Kidney (tissue), 14 donors: ENCODE data around the gene SLC7A14. TPM values are rescaled to one million over a fixed set of nuclear protein-coding genes. Genes with fewer than 3 reads are reported as not detected.

Source experiments
- DNase-seq, 5 donors: peaks; one replicate each; pipeline ENCODE4 v3.0.0-alpha.2; 2013 to 2020
- FAIRE-seq: peaks from 2 replicates; lab custom pipeline; 2012; peaks lifted over from hg19 to GRCh38; lab: Jason Lieb, UNC
- H3K27ac ChIP-seq, 2 donors: one replicate each; pipeline ENCODE4 v1.7.0; 2013; ENCODE audit warnings: low read depth in 2 of 2, low read length in 2 of 2, inconsistent platforms in 1 of 2
- H3K27me3 ChIP-seq: one replicate; pipeline ENCODE4 v1.7.1; 2013; ENCODE audit warnings: low read length, inconsistent platforms; ENCODE audit not compliant: control insufficient read depth, insufficient read depth
- H3K36me3 ChIP-seq, 3 donors: one replicate each; pipeline versions ENCODE4 v1.7.0 to v1.7.1; 2013; ENCODE audit warnings: low read length in 3 of 3, control low read depth in 1 of 3, inconsistent platforms in 1 of 3; ENCODE audit not compliant: insufficient read depth in 3 of 3, control insufficient read depth in 2 of 3
- H3K4me1 ChIP-seq, 3 donors: one replicate each; pipeline versions ENCODE4 v1.7.0 to v1.7.1; 2013; ENCODE audit warnings: low read length in 3 of 3, inconsistent platforms in 1 of 3, low read depth in 1 of 3; ENCODE audit not compliant: control insufficient read depth in 2 of 3, insufficient read depth in 2 of 3
- H3K4me3 ChIP-seq, 3 donors: one replicate each; pipeline versions ENCODE4 v1.7.0 to v1.8.1; 2013; ENCODE audit warnings: low read length in 3 of 3, control low read depth in 1 of 3, inconsistent platforms in 1 of 3
- H3K9ac ChIP-seq, 3 donors: one replicate each; pipeline versions ENCODE4 v1.7.0 to v1.7.1; 2013; ENCODE audit warnings: low read length in 3 of 3, control low read depth in 1 of 3, inconsistent platforms in 1 of 3
- H3K9me3 ChIP-seq, 3 donors: one replicate each; pipeline versions ENCODE4 v1.7.0 to v1.7.1; 2013; ENCODE audit warnings: low read length in 3 of 3, control low read depth in 1 of 3, inconsistent platforms in 1 of 3; ENCODE audit not compliant: control insufficient read depth in 2 of 3, insufficient read depth in 1 of 3
- CTCF ChIP-seq: IDR thresholded peaks from 3 replicates; pipeline ENCODE4 v1.5.1; 2012; ENCODE audit warnings: mild to moderate bottlenecking, moderate library complexity, borderline replicate concordance; ENCODE audit not compliant: insufficient read depth; ENCODE audit errors: extremely low read depth
- intact Hi-C: fragments of 100-400 bp; cut with DNase I; formaldehyde crosslinking; loops from one replicate; pipeline ENCODE4 v1.11.1; 2022
- polyA plus RNA-seq: library from polyadenylated mRNA; stranded (reverse); fragments of 350-450 nt; fragmentation: Illumina TruSeq; extraction: RNeasy Lipid Tissue Mini Kit (QIAGEN cat#74804); gene quantifications from one replicate; pipeline ENCODE4 v1.2.3, GENCODE V29; 2014; ENCODE audit warnings: low read depth, low replicate concordance; ENCODE audit not compliant: insufficient read depth
- total RNA-seq: library from RNA; stranded (reverse); fragmentation: NEBNext Ultra II Directional; extraction: Animal tissue kit (Norgen Biotek cat#: 25700); gene quantifications from one replicate; pipeline ENCODE4 v1.2.1, GENCODE V29; 2021
- donor health status: control.
- donor health status: control.
- donor health status: control.
- donor health status: control.
- donor health status: control.
- donor health status: DM: yes; HTN: yes; CAD: no.
- donor health status: Normal renal cell carcinoma (clear cell type).

SLC7A14 gene
- total and polyA plus RNA-seq, 2 donors from 2014 or later, result 0.04 TPM; not detected in 1

- no peak for TF ChIP-seq CTCF
- Histone ChIP-seq H3K4me3 (no peak overlapping the region), H3K36me3 (no peaks in the 10 kb centered on the region), H3K27ac (no peak overlapping the region), H3K27me3 (no peaks in the 10 kb centered on the region), H3K9me3 (no peaks in the 10 kb centered on the region), H3K4me1 (no peaks in the 10 kb centered on the region), H3K9ac (no peak overlapping the region)
- FAIRE-seq (no peak), DNase-seq (peak in 1 of 5 donors; percentile 68)
- intact Hi-C loops, result no loop called here
These were observed 131.4 kb downstream of the SLC7A14 start for GRCh38 chr3:170454509-170454908.

GRCh38 chr3:170450039-170450438, 135.8 kb downstream of the SLC7A14 start:
- no peak for TF ChIP-seq CTCF
- H3K4me3 ChIP-seq, result no peak overlapping the region
- intact Hi-C loops, result no loop called here
- no peaks in the 10 kb centered on the region for H3K4me1 ChIP-seq
- no peak overlapping the region for H3K9ac ChIP-seq
- H3K9me3 ChIP-seq, result no peaks in the 10 kb centered on the region
- FAIRE-seq, result no peak
- no peaks in the 10 kb centered on the region for H3K36me3 ChIP-seq
- no peak overlapping the region for H3K27ac ChIP-seq
- no peaks in the 10 kb centered on the region for H3K27me3 ChIP-seq
- DNase-seq, result no peak

GRCh38 chr3:170448584-170448983, 137.3 kb downstream of the SLC7A14 start:
- no peak overlapping the region for H3K4me3 ChIP-seq
- intact Hi-C loops, result no loop called here
- H3K36me3 ChIP-seq, result no peaks in the 10 kb centered on the region
- no peaks in the 10 kb centered on the region for H3K9me3 ChIP-seq
- no peak for TF ChIP-seq CTCF
- H3K27ac ChIP-seq, result no peak overlapping the region
- DNase-seq, result peak in 1 of 5 donors; percentile 59
- H3K27me3 ChIP-seq, result no peaks in the 10 kb centered on the region
- no peaks in the 10 kb centered on the region for H3K4me1 ChIP-seq
- no peak for FAIRE-seq
- no peak overlapping the region for H3K9ac ChIP-seq

GRCh38 chr3:170443457-170443856, 142.4 kb downstream of the SLC7A14 start:
- no peak for TF ChIP-seq CTCF
- H3K9ac ChIP-seq, result no peak overlapping the region
- no peaks in the 10 kb centered on the region for H3K4me1 ChIP-seq
- DNase-seq (no peak), FAIRE-seq (no peak)
- no peaks in the 10 kb centered on the region for H3K36me3 ChIP-seq
- H3K4me3 ChIP-seq, result no peak overlapping the region
- intact Hi-C loops, result no loop called here
- no peaks in the 10 kb centered on the region for H3K9me3 ChIP-seq
- no peaks in the 10 kb centered on the region for H3K27me3 ChIP-seq
- H3K27ac ChIP-seq, result no peak overlapping the region
